GM12891 (cell line): ENCODE data around the gene DPF1.

Experiments used
- POLR2A ChIP-seq: IDR thresholded peaks from 2 replicates; pipeline ENCODE4 v1.6.1; 2011; ENCODE audit warnings: low read depth, low read length, control low read depth
- TAF1 ChIP-seq: IDR thresholded peaks from 2 replicates; pipeline ENCODE4 v1.6.1; 2011; ENCODE audit warnings: low read depth, low read length, control low read depth

DNA sequence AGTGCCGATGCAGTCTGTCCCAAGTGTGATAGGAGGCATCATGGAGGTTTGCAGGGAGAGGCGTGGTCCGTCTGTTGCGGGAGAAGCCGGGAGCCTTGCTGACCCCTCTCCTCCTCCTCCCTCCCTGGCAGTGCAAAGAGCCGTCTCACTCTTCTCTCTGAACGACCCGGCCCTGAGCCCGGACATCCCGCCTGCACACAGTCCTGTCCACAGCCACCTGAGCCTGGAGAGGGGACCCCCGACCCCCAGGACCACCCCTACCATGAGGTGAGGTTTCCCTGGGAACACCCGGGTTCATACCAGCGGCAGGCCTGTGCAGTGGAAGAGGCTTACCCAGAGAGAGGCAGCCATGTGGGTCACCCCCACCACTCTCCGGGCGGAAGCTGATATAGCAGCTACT lies 22.3 kb downstream of the DPF1 start:
- no peak for TF ChIP-seq TAF1
- no peak for TF ChIP-seq POLR2A
